ENCODE measurements around the gene RPTOR.
"Not testable (repeated sequence)": the region's sequence is repeated elsewhere in the genome, so short reads cannot be mapped to it uniquely, and the experiment has no call there.

The RPTOR gene

DNA sequence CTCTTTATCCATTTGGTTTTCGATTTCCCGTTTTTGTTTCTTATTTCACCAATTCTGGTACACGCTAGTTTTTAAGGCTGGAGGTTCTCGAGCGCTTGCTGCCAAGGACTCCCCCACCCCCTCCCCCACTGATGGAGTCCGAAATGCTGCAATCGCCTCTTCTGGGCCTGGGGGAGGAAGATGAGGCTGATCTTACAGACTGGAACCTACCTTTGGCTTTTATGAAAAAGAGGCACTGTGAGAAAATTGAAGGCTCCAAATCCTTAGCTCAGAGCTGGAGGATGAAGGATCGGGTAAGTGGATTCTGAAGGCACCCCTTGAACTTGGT lies 825 bp downstream of the RPTOR start:
- no peak for DNase-seq (ENCODE audit: low read depth in 3 of 3)

DNA sequence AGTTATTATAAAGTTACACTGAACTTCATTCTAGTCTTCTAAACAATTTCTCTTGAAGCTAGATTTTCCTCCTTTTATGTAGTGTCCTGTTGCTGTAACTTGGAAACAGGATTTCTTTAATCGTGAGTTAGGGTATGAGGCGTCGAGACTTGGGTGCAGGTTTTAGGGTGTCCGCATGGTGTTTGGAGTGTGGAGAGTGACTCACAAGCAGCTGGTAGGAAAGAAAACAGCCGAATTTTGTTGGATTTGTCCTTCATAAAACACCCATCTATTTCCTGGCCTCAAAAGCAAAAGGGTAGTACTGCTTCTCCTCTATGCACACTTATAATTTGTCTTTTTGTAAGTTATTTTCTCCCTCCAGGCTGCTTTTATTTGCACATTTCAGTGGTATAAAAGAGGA lies 1.6 kb downstream of the RPTOR start:
- no peak for DNase-seq (ENCODE audit: low read depth in 3 of 3)

DNA sequence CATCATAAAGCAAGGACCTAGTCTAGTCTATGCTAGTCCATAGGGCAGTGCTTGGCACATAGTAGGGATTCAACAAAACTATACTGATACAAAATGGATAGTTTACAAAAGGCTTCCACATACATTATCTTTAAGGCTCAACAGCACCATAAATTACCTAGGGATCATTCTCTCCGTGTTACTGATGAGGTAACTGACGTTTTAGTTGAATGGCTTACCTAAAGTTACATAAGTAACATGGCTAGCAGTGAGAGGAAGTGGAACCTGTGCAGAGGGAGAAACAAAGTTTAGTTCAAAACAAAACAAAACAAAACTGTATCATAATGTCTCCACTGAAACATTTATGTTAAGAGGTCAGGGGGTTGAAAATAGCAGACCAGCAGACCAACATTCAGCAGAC lies 7.9 kb downstream of the RPTOR start:
- DNase-seq (ENCODE audit: low read depth in 3 of 3): no peak

DNA sequence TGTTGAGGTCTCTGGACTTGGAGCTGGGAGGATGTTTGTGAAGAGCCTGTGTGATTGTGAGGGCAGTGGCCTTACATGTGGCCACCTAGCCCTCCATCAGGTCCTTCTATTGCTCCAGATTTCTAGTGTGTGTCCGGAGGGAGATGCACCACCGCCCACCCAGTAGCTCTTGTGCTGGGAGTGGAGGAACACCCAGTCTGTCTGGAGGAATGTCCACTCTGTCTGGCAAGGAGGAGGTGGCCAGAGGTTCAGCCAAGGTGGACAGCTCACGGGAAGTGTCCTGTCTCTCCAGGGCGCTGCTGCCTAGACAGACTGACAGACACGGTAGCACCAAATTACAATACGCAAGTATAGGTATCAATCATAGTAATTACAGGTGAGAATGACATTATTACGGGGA lies 10.6 kb downstream of the RPTOR start:
- no peak for DNase-seq (ENCODE audit: low read depth in 3 of 3)

DNA sequence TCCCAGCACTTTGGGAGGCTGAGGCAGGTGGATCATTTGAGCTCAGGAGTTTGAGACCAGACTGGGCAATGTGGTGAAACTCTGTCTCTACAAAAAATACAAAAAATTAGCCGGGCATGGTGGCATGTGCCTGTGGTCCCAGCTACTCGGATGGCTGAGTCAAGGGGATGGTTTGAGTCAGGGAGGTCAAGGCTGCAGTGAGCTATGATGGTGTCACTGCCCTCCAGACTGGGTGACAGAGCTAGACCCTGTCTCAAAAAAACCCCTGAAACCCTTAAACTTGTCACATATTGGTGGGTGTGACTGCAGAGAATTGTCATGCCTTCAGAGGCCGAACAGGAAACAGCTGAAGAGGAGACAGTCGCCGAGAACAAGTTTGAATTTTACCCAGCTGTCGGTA lies 13.4 kb downstream of the RPTOR start:
- DNase-seq (ENCODE audit: low read depth in 3 of 3): no peak

DNA sequence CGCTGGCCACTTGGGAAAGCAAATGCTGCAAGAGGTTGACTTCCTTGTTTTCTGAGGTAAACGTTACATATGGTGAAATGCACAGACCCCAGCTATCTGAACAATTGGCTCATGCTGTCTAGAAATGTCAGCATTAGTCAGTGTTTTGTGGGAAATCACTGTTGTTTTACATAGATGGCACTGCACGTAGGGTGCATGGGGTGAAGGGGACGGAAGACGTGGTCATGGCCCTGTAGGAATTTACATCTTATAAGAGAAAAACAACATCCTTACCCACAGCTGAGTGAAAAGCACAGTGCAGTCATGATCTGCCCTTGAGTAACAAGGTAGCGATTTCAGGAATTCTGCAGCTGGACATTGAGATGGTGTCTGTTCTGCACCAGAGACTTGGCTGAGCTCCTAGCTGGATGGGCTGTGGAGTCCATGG lies 15.2 kb downstream of the RPTOR start:
- DNase-seq (ENCODE audit: low read depth in 3 of 3): no peak

DNA sequence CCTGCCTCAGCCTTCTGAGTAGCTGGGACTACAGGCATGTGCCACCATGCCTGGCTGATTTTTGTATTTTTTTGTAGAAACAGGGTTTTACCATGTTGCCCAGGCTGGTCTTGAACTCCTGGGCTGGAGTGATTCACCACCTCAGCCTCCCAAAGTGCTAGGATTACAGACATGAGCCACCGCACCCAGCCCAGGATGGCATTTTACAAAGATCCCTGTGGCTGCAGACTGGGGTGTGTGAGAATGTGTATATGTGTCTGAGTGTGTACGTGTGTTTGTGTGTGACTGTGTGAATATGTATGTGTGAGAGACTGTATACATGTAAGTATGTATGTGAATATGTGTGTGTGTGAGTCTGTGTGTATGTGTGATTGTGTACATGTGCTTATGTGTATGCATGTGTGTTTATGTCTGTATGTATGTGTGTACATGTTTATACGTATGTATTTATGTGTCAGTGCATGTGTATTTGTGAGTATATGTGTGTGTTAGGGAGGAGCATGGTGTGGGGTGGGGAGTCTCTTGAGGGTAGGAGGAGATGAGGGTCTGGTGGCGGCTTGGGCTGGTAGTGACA lies 17.0 kb downstream of the RPTOR start:
- no peak for DNase-seq (ENCODE audit: low read depth in 3 of 3)

DNA sequence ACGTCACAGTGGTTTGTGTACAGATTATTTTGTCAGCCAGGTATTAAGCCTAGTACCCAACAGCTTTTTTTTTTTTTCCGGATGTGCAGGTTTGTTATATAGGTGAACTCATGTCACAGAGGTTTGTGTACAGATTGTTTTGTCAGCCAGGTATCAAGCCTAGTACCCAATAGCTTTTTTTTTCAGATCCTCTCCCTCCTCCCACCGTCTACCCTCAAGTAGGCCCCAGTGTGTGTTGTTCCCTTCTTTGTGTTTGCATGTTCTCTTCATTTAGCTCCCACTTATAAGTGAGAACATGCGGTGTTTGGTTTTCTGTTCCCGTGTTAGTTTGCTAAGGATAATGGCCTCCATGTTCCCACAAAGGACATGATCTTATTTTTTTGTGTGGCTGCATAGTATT lies 19.9 kb downstream of the RPTOR start:
- no peak for DNase-seq (ENCODE audit: low read depth in 3 of 3)

DNA sequence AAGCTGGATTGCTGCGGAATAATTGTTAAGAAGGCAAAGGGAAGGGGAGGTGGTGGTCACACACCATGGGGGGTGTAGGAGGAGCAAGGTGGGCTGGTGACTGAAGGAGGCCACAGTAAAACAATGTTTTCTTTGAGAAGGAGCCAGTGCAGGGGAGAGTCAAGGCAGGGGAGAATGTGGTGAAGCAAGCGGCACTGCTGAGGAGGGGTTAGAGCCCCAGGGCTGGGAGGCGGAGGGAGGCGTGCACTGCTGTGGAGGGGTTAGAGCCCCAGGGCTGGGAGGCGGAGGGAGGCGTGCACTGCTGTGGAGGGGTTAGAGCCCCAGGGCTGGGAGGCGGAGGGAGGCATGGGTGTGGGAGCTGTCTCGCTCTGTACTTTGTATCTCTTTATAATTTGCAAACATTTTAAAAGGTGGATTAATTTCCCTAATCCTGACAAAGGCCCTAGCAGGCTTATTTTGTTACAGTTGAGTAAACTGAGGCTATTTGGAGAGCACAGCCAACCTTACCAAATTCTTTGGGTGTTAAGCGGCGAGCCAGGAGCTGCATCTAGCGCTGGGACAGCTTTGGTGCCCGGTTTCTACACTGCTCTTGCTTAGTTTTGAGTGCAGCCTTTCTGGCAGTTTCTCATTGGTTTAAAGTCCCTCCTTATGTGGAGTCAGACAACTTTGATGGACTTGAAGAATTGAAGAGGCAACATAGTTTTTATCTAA lies 20.9 kb downstream of the RPTOR start:
- DNase-seq (ENCODE audit: low read depth in 3 of 3): no peak

DNA sequence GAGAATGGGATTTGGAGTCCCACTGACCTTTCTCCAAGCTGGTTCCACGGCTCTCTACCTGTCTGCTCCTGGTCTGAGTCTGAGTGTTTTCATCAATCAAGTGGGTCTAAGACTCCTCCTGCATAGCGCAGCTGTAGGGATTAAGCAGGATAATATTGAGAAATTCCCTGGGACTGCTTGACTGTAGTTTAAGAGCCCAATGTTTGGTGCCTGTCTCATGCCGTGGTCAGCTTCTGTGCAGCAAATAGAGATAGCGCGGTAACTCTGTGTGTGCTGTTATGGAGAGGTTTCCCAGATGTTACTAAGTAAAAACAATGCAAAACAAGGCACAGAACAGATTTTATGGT lies 21.4 kb downstream of the RPTOR start:
- no peak for DNase-seq (ENCODE audit: low read depth in 3 of 3)

DNA sequence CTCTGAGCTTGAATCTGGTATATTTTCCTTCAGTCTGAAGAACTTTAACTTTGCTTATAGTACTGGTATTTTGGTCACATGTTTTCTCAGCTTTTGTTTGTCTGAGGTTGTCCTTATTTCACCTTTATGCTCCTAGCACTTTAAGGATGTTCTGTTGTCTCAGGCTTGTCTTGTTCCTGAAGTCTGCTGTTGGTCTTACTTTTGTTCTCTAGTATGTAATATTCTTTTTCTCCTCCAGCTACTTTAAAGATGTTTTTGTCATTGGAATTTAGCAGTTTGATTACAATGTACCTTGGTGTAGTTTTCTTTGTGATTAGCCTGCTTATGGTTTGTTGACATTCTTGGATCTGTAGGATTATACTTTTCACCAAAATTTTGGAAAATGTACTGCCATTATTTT lies 23.6 kb downstream of the RPTOR start:
- DNase-seq (ENCODE audit: low read depth in 3 of 3): no peak

DNA sequence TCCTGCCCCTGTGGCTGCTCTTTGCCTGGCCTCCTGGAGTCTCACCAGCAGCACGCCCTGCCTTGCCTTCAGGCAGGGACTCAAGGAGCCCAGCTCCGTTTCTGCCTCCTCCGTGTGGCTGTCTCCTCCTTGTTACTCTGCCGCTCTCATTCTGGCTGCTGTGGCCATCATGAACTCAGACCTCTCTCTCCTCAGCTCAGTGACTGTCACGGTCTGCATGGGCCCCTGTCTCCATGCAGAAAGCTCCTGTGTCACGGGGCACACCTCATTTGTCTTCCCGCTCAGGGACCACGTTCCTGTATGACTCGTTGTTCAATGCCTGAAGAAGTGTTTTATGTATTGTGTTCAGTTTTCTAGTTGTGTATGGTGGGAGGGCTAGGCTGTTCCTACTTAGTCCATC lies 25.3 kb downstream of the RPTOR start:
- no peak for DNase-seq (ENCODE audit: low read depth in 3 of 3)

DNA sequence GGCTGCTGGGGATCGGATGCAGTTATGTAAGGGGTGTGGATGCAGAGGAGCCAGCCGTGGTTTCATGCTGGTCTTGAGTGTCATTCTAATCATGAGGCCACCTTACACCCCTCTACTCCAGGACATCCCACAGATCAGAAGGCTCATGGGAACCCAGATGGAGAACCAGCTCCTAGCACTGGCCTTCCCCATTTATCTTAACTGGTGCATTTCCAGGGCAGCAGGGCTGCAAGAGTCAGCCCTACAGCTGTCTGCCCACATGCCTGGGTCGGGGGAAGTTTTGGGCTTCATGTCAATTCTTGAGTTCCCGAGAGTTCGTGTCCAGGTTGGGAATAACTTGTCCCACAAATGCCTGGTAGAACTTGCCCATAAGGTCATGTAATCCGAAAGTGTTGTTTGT lies 29.1 kb downstream of the RPTOR start:
- no peak for DNase-seq (ENCODE audit: low read depth in 3 of 3)

DNA sequence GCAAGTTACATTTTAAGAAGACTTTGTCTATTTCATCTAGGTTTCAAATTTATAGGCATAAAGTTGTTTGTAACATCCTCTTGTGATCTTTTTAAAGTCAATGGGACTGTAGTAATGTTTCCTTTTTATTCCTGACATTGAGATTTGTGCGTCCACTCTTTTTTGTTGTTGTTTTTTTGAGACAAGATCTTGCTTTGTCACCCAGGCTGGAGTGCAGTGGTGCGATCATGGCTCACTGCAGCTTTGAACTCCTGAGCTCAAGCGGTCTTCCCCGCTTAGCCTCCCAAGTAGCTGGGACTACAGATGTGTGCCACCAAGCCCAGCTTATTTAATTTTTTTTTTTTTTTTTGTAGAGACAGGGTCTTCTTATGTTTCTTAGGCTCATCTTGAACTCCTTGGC lies 29.9 kb downstream of the RPTOR start:
- DNase-seq (ENCODE audit: low read depth in 3 of 3): no peak

DNA sequence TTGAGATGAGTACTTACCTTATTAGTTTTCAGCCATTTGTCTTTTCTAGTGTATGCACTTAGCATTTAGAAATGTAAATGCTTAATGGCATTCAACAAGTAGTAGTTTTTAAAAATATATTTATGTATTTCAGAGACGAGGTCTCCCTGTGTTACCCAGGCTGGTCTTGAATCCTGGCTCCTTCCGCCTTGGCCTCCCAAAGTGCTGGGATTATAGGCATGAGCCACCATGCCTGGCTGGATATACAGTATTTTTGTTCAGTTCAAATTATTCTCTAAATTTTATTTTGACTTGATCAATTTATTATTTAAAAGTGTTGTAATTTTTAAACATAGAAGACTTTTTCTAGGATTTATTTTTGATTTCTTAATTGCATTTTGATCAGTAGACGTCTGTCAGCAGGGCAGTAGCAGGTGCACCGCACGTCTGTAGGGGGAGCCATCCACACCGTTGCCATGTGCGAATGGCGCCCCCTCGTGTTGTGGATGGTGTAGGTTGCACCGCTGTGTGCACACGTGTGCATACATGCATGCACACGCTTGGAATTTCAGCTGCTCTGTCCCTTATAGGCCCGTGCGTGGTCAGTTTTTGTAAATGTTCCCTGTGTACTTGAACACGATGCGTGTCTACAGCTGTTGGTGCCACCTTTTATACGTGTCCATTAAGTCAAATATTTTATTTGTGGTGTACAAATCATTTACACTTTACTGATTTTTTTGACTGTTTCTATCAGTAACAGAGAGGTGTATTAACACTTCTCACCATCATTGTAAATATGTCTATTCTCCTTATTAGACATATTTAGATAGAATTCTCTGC lies 30.6 kb downstream of the RPTOR start:
- DNase-seq (ENCODE audit: low read depth in 3 of 3): peak; percentile 82 to 92 (median 92)

DNA sequence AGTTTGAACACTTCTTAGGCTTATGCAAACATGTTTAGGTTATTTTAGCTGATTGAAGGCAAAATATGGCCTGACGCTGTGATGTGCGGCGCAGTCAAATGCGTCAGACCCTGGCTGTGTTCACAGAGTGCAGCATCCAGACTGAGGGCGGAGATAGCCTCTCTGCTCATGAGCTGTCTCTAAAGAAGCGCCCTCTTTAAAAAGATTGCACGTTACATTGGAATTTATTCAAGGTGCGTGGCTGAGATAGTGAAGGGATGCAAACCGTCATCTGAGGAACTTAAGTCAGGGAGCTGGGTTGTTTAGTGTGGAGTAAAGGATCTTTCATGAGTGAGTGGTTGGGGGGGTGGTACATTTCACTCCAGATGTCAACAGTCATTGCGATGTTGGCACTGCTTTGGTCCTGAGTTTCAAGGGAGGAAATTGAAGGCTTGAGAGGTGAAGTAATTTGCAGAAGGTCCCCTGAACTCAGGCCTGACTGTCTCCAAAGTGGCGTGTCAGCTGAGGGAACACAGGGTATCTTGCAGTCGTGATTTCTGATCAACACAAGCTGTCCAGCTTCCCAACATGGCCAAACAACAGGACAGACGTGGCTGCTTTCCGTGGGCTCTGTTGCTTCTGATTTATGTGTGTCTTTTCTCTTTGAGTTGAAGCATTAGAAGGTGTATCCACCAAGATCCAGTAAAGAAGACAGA lies 33.4 kb downstream of the RPTOR start:
- no peak for DNase-seq (ENCODE audit: low read depth in 3 of 3)

DNA sequence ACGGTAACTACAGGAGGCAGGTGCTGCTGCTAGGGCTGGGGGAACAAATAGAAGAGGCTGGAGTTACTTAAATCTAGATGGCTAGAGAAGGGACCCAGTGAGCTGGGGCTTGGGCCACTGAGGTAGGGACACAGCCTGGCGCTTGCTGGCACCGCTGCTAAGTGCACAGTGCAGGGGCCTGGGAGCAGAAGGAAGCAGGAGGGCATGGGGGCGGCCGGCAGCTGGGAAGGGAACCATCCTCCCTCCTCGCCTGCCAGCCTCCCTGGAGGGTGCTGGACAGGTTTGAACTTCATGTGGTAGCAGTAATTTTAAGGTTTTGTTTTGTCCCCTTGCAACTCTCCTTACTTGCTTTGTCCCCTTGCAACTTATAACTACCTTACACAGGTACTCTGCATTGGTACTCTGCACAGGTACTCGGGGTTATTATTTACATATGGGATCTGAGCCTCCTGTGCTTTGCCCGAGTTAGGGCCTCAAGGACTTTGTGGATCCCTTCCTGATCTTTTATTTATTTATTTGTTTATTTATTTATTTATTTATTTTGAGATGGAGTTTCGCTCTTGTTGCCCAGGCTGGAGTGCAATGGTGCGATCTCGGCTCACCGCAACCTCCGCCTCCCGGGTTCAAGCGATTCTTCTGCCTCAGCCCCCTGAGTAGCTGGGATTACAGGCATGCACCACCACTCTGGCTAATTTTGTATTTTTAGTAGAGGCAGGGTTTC lies 34.2 kb downstream of the RPTOR start:
- DNase-seq (ENCODE audit: low read depth in 3 of 3): not testable (repeated sequence)

DNA sequence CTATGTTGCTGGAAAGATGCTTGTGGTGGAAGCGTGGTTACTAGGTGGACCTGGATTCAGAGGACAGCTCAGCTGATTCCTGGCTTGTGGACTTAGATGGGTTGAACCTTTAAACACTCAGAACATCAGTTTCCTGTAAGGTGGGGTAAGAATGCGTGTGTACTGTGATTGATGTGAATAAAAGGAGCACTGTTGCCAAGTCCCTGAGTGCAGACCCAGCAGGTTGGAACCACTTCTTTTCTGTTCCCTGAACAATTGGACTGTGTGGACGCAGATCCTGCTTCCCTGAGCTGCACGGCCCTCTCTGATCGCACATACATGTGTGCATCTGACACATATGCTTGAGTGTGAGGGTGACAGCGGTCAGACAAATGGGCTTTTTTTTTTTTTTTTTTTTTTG lies 37.5 kb downstream of the RPTOR start:
- no peak for DNase-seq (ENCODE audit: low read depth in 3 of 3)

DNA sequence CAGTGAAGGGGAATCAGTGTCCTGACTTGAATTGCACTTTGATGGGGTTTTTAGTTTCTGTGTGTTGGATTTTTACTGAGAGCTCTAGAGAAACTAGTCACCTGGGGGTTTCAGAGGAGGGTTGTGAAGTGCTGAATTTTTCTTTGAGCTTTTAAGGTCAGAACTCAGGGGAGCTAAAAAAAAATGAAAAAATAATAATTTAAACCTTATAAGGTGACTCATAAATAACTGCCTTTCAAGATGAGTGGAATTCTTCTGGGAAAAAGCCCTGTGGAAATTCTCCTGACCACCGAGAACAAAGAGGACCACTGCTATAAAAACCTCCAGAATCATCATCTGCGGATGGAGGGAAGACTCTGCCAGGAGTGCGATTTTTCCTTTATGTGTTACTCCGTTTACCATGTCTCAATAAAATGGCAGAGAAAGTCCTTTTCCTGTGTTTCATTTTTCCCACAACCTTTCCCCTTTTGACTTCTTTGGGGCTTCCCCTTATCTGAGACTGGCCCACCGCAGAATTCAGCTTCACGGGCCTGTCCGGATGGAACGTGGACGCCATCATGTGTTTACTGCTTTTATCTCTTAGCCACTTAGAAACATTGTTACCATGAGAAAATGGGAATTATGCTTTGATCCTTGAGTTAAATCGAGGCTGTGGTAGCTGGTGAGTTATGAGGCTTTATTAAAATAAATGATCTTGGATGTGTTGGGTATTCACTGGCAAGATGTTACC lies 39.7 kb downstream of the RPTOR start:
- no peak for DNase-seq (ENCODE audit: low read depth in 3 of 3)

DNA sequence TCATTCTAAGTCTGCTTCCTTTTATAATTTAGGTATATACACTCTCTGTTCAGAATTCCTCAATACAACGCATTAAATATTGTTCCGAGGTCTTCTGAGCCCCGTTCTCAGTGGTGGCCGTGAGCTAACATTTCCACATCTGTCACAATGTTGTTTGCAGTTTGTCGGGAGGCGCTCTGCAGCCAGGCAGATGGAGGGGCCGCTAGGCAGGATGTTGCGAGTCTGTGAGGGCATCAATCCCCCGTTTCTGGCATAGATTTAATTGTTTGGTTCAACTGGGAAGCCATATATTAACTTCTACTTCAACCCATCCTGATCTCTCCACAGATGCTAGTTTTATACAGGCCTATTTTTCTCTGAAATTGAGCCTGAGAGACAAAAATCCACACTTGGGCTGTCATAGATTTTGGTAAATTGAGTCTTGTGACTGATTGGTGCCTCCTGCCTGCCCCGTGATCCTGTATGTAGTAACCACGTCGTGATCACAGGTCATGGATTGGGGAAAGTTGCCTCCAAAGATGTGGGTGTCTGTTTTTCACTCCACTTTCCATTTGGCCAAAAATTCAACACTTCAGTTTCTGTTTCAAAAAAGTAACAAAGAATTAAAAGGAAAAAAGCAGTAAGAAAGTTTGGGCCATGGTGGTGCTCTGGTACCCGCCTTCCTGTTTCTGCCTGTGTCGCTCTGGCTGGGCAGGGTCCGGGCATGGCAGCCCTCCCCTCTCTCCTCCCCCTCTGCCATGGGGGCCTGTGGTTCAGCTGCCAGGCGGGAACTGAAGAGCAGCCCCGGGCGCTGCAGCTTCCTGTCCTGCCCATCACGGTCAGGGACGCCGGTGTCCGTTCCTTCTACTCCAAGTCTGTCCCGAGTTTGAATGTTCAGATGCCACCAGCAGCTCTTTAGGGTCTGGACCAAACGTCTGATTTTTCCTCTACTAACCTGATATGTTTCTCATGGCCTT lies 41.5 kb downstream of the RPTOR start:
- no peak for DNase-seq (ENCODE audit: low read depth in 3 of 3)

Data from stimulated activated CD4-positive, alpha-beta T cell treated with anti-CD3 and anti-CD28 coated beads, TNF-alpha, amount 100 ng/mL, for 4 hours (primary cell).